Left colon (tissue), 2 donors: ENCODE results near the gene FRMPD4. TPM values are rescaled to one million over a fixed set of nuclear protein-coding genes. Genes with fewer than 3 reads are reported as not detected.

Source experiments
- ATAC-seq: fragments of 200-7000 bp; cut with Tn5 transposase; one replicate; pipeline ENCODE4 v1.9.1; 2020; ENCODE audit warnings: mild to moderate bottlenecking, moderate library complexity
- DNase-seq, 2 donors: peaks; one replicate each; pipeline ENCODE4 v3.0.0-alpha.2; 2020
- intact Hi-C, 2 donors: fragments of 100-400 bp; cut with DNase I in 1 of 2; cut with micrococcal nuclease in 1 of 2; formaldehyde crosslinking; loops; one replicate each; pipeline versions ENCODE4 v1.11.2 to v1.14.0; 2022; cut with DNase I, micrococcal nuclease
- total RNA-seq, 2 donors: library from RNA; stranded (reverse); fragmentation: NEBNext Ultra II Directional; extraction: Animal tissue kit (Norgen Biotek cat#: 25700); gene quantifications; one replicate each; pipeline ENCODE4 v1.2.1, GENCODE V29; 2021
- donor health status: DM: no; HTN: no; CAD: no.
- donor health status: DM: yes; HTN: yes; CAD: no.

Gene FRMPD4
- total RNA-seq, 2 donors from 2014 or later, result 0.03 to 0.59 TPM

- DNase-seq (no peak), ATAC-seq (no peak)
- intact Hi-C loops, result no loop called here
Observed at GRCh38 chrX:12403474-12404082, 265.3 kb downstream of the FRMPD4 start.

- DNase-seq (no peak), ATAC-seq (no peak)
- intact Hi-C loops, result no loop called here
Observed at GRCh38 chrX:12405306-12405705, 267.0 kb downstream of the FRMPD4 start.

GRCh38 chrX:12410523-12410922, 272.2 kb downstream of the FRMPD4 start:
- ATAC-seq (no peak), DNase-seq (no peak)
- intact Hi-C loops, result no loop called here

GRCh38 chrX:12411831-12412230, 273.6 kb downstream of the FRMPD4 start:
- ATAC-seq (no peak), DNase-seq (no peak)
- intact Hi-C loops, result no loop called here

- intact Hi-C loops, result no loop called here
- ATAC-seq, result no peak
- no peak for DNase-seq
Observed at GRCh38 chrX:12412561-12412960, 274.3 kb downstream of the FRMPD4 start.

GRCh38 chrX:12419591-12419990, 281.3 kb downstream of the FRMPD4 start:
- DNase-seq (no peak), ATAC-seq (no peak)
- intact Hi-C loops, result no loop called here

GRCh38 chrX:12421918-12422317, 283.6 kb downstream of the FRMPD4 start:
- no peak for ATAC-seq
- intact Hi-C loops, result no loop called here

GRCh38 chrX:12423346-12423745, 285.1 kb downstream of the FRMPD4 start:
- intact Hi-C loops, result no loop called here
- DNase-seq, result no peak
- no peak for ATAC-seq

More at GRCh38 chrX:12421918-12422317, 283.6 kb downstream of the FRMPD4 start:
- DNase-seq, result no peak

GRCh38 chrX:12425496-12425895, 287.2 kb downstream of the FRMPD4 start:
- no peak for DNase-seq
- intact Hi-C loops, result no loop called here
- no peak for ATAC-seq

GRCh38 chrX:12426420-12426819, 288.1 kb downstream of the FRMPD4 start:
- intact Hi-C loops, result no loop called here
- ATAC-seq (no peak), DNase-seq (no peak)

- DNase-seq, result no peak
Observed at GRCh38 chrX:12434493-12434892, 296.2 kb downstream of the FRMPD4 start.

GRCh38 chrX:12439416-12439815, 301.1 kb downstream of the FRMPD4 start:
- ATAC-seq, result no peak
- intact Hi-C loops, result no loop called here
- DNase-seq, result no peak

More at GRCh38 chrX:12434493-12434892, 296.2 kb downstream of the FRMPD4 start:
- intact Hi-C loops, result no loop called here
- no peak for ATAC-seq

- DNase-seq (no peak), ATAC-seq (no peak)
- intact Hi-C loops, result no loop called here
Observed at GRCh38 chrX:12440246-12440645, 302.0 kb downstream of the FRMPD4 start.

GRCh38 chrX:12441381-12442128, 303.3 kb downstream of the FRMPD4 start:
- intact Hi-C loops, result no loop called here
- DNase-seq (no peak), ATAC-seq (no peak)

GRCh38 chrX:12443534-12444098, 305.3 kb downstream of the FRMPD4 start:
- DNase-seq (no peak), ATAC-seq (no peak)
- intact Hi-C loops, result no loop called here

GRCh38 chrX:12446342-12447075, 308.2 kb downstream of the FRMPD4 start:
- intact Hi-C loops, result no loop called here
- ATAC-seq, result no peak
- no peak for DNase-seq

- no peak for ATAC-seq
- no peak for DNase-seq
- intact Hi-C loops, result no loop called here
Observed at GRCh38 chrX:12447448-12448064, 309.3 kb downstream of the FRMPD4 start.

- ATAC-seq, result no peak
- intact Hi-C loops, result no loop called here
- no peak for DNase-seq
Observed at GRCh38 chrX:12452268-12452667, 314.0 kb downstream of the FRMPD4 start.

GRCh38 chrX:12460929-12461328, 322.7 kb downstream of the FRMPD4 start:
- ATAC-seq, result no peak
- intact Hi-C loops, result no loop called here
- no peak for DNase-seq
